Activated CD8-positive, alpha-beta memory T cell treated with anti-CD3 and anti-CD28 coated beads, Interleukin-2, amount 50 U/mL, for 4 hours (primary cell): ENCODE data around the gene UBXN6.

Experiments
- DNase-seq: peaks from one replicate; pipeline ENCODE4 v3.0.0-alpha.2; 2020

UBXN6 gene

GRCh38 chr19:4402171-4403004 is 55.2 kb downstream of the UBXN6 start, which contains the start of gene CHAF1A:
Gene CHAF1A (plus strand): TSS chr19:4402640. CDS start chr19:4402763, 123 bp downstream.
- DNase-seq, result peak; percentile 99

- DNase-seq, result no peak
Observed at GRCh38 chr19:4401769-4402170, 55.8 kb downstream of the UBXN6 start.

- DNase-seq, result peak; percentile 91
Observed at GRCh38 chr19:4400135-4400936, 57.3 kb downstream of the UBXN6 start, which contains the start of gene SH3GL1. Gene SH3GL1 (minus strand): TSS chr19:4400547. CDS start chr19:4400368, 179 bp downstream.

- no peak for DNase-seq
Observed at GRCh38 chr19:4399812-4400134, 57.8 kb downstream of the UBXN6 start.

GRCh38 chr19:4396949-4397783 is 60.4 kb downstream of the UBXN6 start:
- no peak for DNase-seq
